Psoas muscle (tissue), 8 donors: ENCODE data around the gene CRB1. TPM values are rescaled to one million over a fixed set of nuclear protein-coding genes. Genes with fewer than 3 reads are reported as not detected.

ENCODE experiments used
- ATAC-seq, 4 donors: fragments of 200-7000 bp; cut with Tn5 transposase; one replicate each; pipeline ENCODE4 v1.9.1; 2020; ENCODE audit warnings: moderate library complexity in 3 of 4, mild to moderate bottlenecking in 2 of 4
- DNase-seq, 2 donors: peaks; one replicate each; pipeline ENCODE4 v3.0.0-alpha.2; 2020
- H3K27ac ChIP-seq: fragments of 200-600 bp; one replicate; pipeline ENCODE4 v1.8.0; 2022
- H3K27me3 ChIP-seq, 3 donors: fragments of 200-600 bp in 1 of 3; one replicate each; pipeline versions ENCODE4 v1.6.1 to v1.8.0; 2013 to 2022; ENCODE audit warnings: low read length in 2 of 3, mild to moderate bottlenecking in 2 of 3, moderate library complexity in 1 of 3; ENCODE audit not compliant: insufficient read depth in 3 of 3
- H3K36me3 ChIP-seq, 2 donors: fragments of 200-600 bp in 1 of 2; one replicate each; pipeline versions ENCODE4 v1.6.1 to v1.8.0; 2013 to 2022; ENCODE audit warnings: low read depth in 1 of 2, mild to moderate bottlenecking in 1 of 2, moderate library complexity in 1 of 2; ENCODE audit not compliant: insufficient read depth in 1 of 2
- H3K4me1 ChIP-seq: fragments of 200-600 bp; one replicate; pipeline ENCODE4 v1.8.0; 2022
- H3K4me3 ChIP-seq: fragments of 200-600 bp; one replicate; pipeline ENCODE4 v1.8.0; 2022; ENCODE audit warnings: mild to moderate bottlenecking
- H3K9me3 ChIP-seq: fragments of 200-600 bp; one replicate; pipeline ENCODE4 v1.8.0; 2022
- CTCF ChIP-seq: fragments of 200-600 bp; IDR thresholded peaks from one replicate; pipeline ENCODE4 v1.8.0; 2022; ENCODE audit warnings: antibody characterized with exemption
- WGBS, 3 donors: extraction: QIAGEN DNeasy Blood & Tissue Kit; methylation state at CpG; one replicate each; pipeline versions ENCODE4 v1.1.6 to v1.1.7; 2013; 5-methylcytosine and 5-hydroxymethylcytosine counted together
- intact Hi-C, 2 donors: fragments of 100-400 bp; cut with DNase I; formaldehyde crosslinking; loops; one replicate each; pipeline versions ENCODE4 v1.11.0 to v1.14.2; 2022
- polyA plus RNA-seq, 3 donors: library from polyadenylated mRNA; stranded (reverse); fragments of 200-250 nt; gene quantifications; one replicate each; pipeline ENCODE4 v1.2.3, GENCODE V29; 2013
- total RNA-seq, 4 donors: library from RNA; stranded (reverse); fragmentation: NEBNext Ultra II Directional in 2 of 4; extraction: Animal tissue kit (Norgen Biotek cat#: 25700) in 2 of 4; gene quantifications; one replicate each; pipeline versions ENCODE4 v1.2.1 to v1.2.4, GENCODE V29; 2021 to 2023
- donor health status: healthy with polysubstance abuse.
- donor health status: DM: no; HTN: no; CAD: no; lungs with moderate emphysema.
- donor health status: Bipolar disorder and iron deficiency.
- donor health status: healthy.
- donor health status: DM: yes; HTN: yes; CAD: no.
- donor health status: DM: no; HTN: no; CAD: no.
- donor health status: DM: no; HTN: no; CAD: no.
- donor health status: DM: yes; HTN: yes; CAD: no.

CRB1 gene
- total and polyA plus RNA-seq, 7 donors = 0.06 to 1.3 (median 0.77) TPM

DNA sequence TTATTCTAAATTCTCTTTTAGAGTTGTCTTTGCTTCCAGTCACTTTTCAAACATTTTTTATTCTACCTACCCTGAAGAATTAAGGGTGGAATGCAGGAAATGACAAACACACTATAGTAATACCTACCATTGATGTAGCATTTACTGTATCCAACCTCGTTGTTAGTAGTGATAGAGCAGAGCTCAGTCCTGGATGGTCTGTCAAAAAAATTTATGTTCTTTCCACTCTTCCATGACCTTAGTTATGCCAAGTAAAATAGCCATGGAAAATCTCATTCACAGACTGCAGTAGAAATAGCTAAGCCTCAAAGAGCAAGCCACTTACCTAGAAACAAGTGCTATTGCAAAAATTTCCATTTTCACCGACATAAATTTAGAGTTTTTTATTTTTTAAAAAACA is 74.6 kb downstream of the CRB1 start:
- no peaks in the 10 kb centered on the region for H3K9me3 ChIP-seq
- H3K4me1 ChIP-seq = peaks cover 8% of the 10 kb centered on the region
- 7 to 17% (median 13%) methylated on average over 2 of the region's 2 CpGs for WGBS, 3 donors
- no peaks in the 10 kb centered on the region for H3K27me3 ChIP-seq
- H3K36me3 ChIP-seq = no peaks in the 10 kb centered on the region
- H3K4me3 ChIP-seq = no peak overlapping the region
- no peak for ATAC-seq
- intact Hi-C loops = no loop called here
- no peak for TF ChIP-seq CTCF
- H3K27ac ChIP-seq = no peak overlapping the region
- DNase-seq = no peak

DNA sequence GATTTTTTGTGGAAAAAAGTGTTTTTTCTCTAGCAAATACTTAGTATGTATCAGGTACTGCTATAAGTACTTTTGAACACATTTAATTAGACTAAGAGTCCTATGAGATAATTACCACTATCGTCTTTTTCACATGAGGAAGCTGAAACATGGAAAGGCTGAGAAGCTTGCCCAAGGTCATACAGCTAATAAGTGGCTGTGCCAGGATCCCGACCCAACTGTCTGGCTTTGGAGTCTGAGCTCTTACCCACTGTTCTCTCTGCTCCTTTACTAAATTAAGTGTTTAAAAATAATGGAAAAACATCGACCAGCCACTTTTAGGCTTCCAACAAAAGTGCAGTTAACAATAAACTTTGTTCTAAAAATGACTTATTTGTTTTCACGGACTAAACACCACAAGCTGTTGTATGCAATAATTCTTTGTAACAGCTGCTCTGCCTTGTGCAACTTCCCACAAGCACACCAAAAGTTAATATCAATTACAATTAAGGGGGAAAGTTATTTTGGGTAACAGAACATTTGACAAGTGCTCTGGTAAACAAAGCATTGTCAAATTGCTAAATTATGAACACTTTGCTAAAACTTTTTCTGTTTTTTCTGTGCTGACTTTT is 75.7 kb downstream of the CRB1 start:
- no peak for TF ChIP-seq CTCF
- Histone ChIP-seq H3K27me3 (no peaks in the 10 kb centered on the region), H3K9me3 (no peaks in the 10 kb centered on the region), H3K4me3 (peak overlapping the region; percentile 48), H3K27ac (no peak overlapping the region), H3K36me3 (no peaks in the 10 kb centered on the region), H3K4me1 (peaks cover 8% of the 10 kb centered on the region)
- DNase-seq (peak; percentile 23 to 53), ATAC-seq (peak; percentile 64 to 93 (median 77))
- intact Hi-C loops = no loop called here
- WGBS, 3 donors = 17 to 24% (median 18%) methylated on average over 4 of the region's 4 CpGs

DNA sequence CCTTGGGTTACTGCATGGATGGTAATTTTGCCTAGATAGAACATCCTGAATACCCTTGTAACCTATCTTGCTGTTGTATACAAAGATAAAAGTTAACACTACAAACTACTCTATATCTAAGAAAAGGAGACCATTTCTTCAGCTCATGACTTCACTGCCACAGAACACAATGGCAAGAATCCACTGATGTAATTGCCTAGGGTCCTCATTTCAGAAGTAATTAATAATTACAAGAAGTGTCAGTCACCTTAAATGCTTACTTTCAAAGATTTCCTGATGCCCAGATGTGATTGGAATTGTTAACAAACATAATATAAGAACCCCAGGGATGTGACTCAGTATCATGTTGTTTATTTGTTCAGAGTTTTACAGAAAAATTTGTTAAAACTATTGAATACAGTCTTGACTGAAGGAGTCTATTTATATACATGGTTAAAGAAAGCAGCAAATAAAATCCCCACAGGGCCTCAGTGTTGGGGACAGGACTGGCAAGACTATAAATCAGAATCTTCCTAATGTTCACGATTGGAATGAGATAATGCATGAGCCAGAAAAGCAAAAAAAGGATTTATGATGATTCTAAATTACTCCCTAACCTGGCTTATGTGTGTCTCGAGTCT is 83.9 kb downstream of the CRB1 start:
- DNase-seq (no peak), ATAC-seq (no peak)
- no peak for TF ChIP-seq CTCF
- Histone ChIP-seq H3K4me3 (no peak overlapping the region), H3K27me3 (no peaks in the 10 kb centered on the region), H3K4me1 (no peaks in the 10 kb centered on the region), H3K36me3 (no peaks in the 10 kb centered on the region), H3K27ac (no peak overlapping the region), H3K9me3 (no peaks in the 10 kb centered on the region)
- WGBS, 3 donors = 34 to 62% (median 43%) methylated on average over 2 of the region's 2 CpGs
- intact Hi-C loops = no loop called here

DNA sequence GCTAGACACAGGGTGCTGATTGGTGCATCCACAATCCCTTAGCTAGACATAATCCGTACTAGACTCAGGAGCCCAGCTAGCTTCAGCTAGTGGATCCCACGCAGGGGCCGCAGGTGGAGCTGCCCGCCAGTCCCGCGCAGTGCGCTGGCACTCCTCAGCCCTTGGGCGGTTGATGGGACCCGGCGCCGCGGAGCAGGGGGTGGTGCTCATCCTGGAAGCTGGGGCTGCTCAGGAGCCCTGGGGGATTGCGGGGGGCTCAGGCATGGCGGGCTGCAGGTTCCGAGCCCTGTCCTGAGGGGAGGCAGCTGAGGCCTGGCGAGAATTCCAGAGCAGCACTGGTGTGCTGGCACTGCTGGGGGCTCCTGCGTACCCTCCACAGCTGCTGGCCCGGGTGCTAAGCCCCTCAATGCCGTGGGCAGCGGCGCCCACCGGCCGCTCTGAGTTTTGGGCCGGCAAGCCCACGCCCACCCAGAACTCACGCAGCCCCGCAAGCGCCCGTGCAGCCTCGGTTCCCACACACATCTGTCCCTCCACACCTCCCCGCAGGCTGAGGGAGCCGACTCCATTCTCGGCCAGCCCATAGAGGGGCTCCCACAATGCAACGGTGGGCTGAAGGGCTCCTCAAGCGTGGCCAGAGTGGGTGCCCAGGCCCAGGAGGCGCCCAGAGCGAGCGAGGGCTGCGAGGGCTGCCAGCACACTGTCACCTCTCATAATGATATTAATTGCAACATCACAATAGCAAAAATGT is 87.4 kb downstream of the CRB1 start:
- DNase-seq = peak in 1 of 2 donors; percentile 45
- no peak overlapping the region for H3K4me3 ChIP-seq
- no peak for ATAC-seq
- WGBS, 3 donors = 93 to 97% (median 94%) methylated on average over 39 of the region's 39 CpGs
- H3K36me3 ChIP-seq = no peaks in the 10 kb centered on the region
- no peak overlapping the region for H3K27ac ChIP-seq
- intact Hi-C loops = loop anchor here (5.0 kb wide), 2 partner anchors 33 to 173 kb away; no protein-coding TSS in a partner anchor
- H3K4me1 ChIP-seq = no peaks in the 10 kb centered on the region
- H3K27me3 ChIP-seq = no peaks in the 10 kb centered on the region
- TF ChIP-seq CTCF = no peak
- H3K9me3 ChIP-seq = no peaks in the 10 kb centered on the region
